Left ventricle myocardium superior (tissue), 1 donor: ENCODE data around the gene EXTL1. TPM values are rescaled to one million over a fixed set of nuclear protein-coding genes. Genes with fewer than 3 reads are reported as not detected.

ENCODE experiments used
- ATAC-seq: fragments of 200-7000 bp; cut with Tn5 transposase; one replicate; pipeline ENCODE4 v1.9.1; 2020; ENCODE audit warnings: mild to moderate bottlenecking, moderate library complexity
- DNase-seq: peaks from one replicate; pipeline ENCODE4 v3.0.0-alpha.2; 2020
- intact Hi-C: fragments of 100-400 bp; cut with micrococcal nuclease; formaldehyde crosslinking; loops from one replicate; pipeline ENCODE4 v1.11.0; 2022
- total RNA-seq: library from RNA; stranded (reverse); fragmentation: NEBNext Ultra II Directional; extraction: Animal tissue kit (Norgen Biotek cat#: 25700); gene quantifications from one replicate; pipeline ENCODE4 v1.2.1, GENCODE V29; 2021
- donor health status: DM: no; HTN: yes; CAD: no; lungs with severe emphysema.

EXTL1 gene
- total RNA-seq, 1 donor from 2014 or later = 15.8 TPM

DNA sequence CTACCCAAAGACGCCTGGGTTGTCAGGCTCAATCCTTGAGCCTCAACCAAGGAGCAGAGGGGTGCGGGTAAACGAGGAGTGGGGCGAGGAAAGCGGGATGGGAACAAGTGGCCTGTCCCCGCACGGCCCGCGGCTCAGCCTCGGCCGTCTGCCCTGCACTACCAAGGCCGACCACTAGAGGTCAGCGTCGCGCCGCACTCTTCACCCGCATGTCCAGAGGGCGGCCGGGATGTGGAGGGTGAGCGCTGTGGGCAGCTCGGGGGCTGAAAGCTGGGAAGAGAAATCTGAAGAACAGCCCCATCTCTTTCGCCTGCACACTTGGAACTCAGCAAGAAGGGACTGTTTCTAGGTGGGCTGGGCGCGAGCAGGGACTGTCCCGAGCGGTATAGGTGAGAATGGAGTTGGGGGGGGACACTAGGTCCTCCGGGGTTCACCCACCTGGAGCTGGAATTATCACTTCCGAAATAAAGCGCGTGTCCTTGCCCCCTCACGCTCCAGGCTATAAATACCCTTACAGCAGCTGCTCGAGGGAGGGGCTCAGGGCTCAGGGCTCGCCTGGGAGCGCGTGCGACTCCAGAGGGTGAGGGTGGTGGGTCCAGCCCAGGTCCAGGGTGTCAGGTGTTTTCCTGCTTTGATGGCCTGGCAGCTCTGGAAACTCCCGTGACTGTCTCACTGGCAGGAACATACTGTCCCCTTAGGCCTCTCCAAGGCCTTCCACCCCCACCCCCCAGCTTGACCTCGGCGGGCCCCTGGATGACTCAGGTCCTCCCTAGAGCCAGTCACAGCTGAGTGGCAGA is 14.6 kb downstream of the EXTL1 start:
- intact Hi-C loops = no loop called here
- DNase-seq = peak; percentile 93
- peak; percentile 81 for ATAC-seq

GRCh38 chr1:26036756-26037281 is 15.2 kb downstream of the EXTL1 start:
- no peak for DNase-seq
- ATAC-seq = no peak
- intact Hi-C loops = no loop called here

- DNase-seq (no peak), ATAC-seq (no peak)
- intact Hi-C loops = no loop called here
These were observed 16.3 kb downstream of the EXTL1 start for GRCh38 chr1:26037904-26038303.

DNA sequence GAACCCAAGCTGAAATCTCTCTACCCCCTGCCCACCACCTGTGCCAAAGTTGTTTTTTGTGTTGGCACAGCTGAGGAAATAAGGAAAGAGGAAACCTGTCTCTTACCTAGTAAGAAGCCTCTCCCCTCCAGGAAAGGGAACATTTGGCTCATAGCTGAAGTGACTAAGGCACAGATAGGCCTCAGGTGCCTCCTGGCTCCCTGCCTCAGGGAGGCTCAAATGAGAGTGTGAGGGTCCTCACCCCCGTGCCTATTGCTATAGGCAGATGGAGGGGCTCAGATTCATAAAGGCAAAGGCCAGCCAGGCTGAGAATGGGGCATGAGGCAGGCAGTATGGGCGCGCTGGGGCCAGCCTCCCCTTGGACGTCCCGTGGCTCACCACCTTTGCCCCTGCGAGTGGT is 16.9 kb downstream of the EXTL1 start:
- intact Hi-C loops = no loop called here
- DNase-seq = no peak

GRCh38 chr1:26038904-26039303 is 17.3 kb downstream of the EXTL1 start:
- ATAC-seq = no peak
- no peak for DNase-seq
- intact Hi-C loops = no loop called here

More for the DNA sequence above, 16.9 kb downstream of the EXTL1 start:
- no peak for ATAC-seq

- intact Hi-C loops = no loop called here
- ATAC-seq (no peak), DNase-seq (no peak)
These were observed 19.8 kb downstream of the EXTL1 start for GRCh38 chr1:26041401-26041800.

DNA sequence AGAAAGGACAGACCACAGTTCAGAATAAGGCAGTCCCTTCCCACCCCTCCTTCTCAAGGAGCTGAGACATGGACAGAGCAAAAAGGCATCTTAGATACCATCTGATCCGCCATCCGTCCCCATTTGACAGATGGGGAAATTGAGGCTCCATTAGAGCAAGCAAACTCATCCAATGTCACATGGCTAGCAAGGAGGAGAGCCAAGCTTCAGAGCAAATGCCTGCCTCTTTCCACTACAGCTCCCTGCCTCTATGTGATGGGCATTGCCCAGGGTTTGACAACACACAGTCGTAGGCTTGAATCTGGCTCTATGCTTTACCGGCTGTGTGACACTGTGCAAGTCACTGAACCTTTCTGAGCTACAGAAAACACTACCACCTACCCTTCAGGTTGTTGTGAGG is 20.4 kb downstream of the EXTL1 start:
- intact Hi-C loops = no loop called here
- DNase-seq (no peak), ATAC-seq (no peak)

GRCh38 chr1:26043765-26044164 is 22.2 kb downstream of the EXTL1 start:
- ATAC-seq (no peak), DNase-seq (no peak)
- intact Hi-C loops = no loop called here

- ATAC-seq = no peak
- DNase-seq = no peak
- intact Hi-C loops = no loop called here
These were observed 22.8 kb downstream of the EXTL1 start for GRCh38 chr1:26044414-26044813.

GRCh38 chr1:26044971-26045721 is 23.6 kb downstream of the EXTL1 start:
- DNase-seq = peak; percentile 61
- ATAC-seq = peak; percentile 57
- intact Hi-C loops = no loop called here

DNA sequence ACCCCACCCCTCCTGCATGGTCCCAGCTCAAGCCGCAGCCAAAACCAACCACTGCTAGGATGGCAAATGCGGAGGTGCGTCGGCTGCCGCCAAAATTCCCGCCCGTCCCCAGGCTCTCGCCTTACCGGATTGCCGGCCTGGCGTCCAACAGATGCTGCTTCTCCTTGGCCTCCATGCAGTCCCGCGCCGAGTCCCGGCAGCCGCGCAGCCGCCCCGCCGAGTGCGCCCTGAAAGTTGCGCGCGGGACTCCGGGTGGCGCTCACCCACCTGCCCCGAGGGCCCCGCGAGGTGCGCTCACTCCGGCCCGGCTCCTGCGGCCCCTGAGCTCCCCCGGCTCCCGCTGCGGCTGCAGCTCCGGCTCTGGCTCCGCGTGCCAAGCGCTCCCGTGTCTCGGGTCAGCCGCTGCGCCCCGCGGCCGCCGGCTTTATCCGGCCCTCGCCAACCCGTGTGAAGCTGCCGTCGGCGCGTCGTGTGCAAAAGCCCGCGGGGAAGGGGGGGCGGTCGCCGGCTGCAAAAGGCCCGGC is 24.2 kb downstream of the EXTL1 start, which contains the start of gene SLC30A2:
Gene SLC30A2, minus strand, starts transcription at position 397 of the 524 bp plus-strand sequence. Its CDS starts 222 bp downstream, at position 175.
- intact Hi-C loops = no loop called here
- ATAC-seq (peak; percentile 25), DNase-seq (no peak)

DNA sequence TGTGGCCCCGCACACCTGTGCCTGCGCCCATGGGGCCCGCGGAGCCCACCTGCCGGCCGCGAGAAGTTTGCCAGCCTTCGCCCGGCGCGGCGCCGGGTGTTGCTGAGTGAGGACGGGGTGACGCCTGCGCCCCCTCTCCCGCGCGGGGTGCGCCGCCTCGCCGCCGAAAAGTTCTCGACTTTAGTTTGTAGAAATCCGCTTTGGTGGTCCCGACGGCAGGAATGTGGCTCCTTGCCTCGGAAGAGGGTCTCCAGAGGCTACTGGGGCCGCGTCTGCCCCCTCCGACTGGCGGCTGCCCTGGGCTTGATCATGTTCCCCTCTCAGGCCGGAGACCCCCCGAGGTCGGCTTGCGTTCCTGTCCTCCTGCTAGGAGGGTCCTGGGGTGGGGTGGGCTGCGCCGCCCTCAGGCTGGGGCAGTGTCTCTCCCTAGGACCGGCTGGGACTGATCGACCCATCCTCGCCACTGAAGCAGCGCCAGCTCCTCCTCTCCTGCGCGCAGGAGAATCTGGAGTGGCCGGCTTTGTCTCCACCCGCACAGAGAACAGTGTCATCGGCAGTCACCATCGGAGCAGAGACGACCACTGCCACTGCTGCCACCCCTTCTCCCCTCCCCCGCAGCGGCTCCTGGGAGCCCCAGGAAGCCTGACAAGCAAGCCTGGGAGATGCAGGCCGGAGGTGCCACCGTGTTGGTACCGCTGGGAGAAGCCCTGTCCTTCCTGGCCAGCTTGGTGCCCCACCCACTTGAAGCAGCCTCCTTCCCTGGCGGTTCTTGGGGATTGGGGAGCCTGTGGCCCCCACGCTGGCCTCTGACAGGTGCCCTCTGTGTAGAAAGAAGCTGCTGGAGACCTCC is 24.9 kb downstream of the EXTL1 start:
- ATAC-seq (no peak), DNase-seq (no peak)
- intact Hi-C loops = no loop called here

GRCh38 chr1:26047278-26047874 is 25.8 kb downstream of the EXTL1 start:
- ATAC-seq = no peak
- intact Hi-C loops = no loop called here

DNA sequence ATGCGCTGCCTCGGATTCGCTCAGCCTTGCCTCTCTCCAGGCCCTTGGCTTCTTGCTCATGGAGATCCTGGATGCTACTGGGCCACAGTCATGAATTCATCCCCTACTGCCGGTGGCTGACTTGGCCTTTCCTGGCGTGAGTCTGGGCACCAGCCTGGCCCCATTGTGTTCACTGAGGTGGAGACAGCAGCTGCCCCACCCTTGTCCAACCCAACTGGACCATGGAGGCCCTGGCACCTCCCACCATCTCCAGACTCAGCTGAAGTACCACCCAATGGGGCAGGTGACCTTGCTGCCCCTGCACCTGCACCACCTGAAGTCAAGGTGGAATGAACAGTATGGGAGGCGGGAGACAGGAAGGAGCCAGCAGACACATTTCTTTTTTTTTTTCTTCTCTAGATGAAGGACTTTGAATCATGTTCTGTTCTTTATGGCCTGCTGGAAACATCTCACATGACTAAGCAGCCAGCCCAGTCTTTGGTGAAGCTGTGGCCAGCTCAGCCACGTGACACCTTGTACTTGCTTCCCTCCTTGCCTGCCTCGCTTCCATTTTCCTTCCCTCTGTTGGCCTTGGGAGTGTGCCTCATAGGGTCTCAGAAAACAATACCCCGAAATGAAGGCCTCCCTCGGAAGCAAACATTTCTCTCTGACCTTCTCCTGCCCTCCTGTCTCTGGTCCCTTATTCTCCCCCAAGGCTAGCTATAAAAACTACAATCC is 28.1 kb downstream of the EXTL1 start:
- DNase-seq = no peak
- peak; percentile 67 for ATAC-seq
- intact Hi-C loops = no loop called here

More at GRCh38 chr1:26047278-26047874, 25.8 kb downstream of the EXTL1 start:
- DNase-seq = no peak

GRCh38 chr1:26050248-26050640 is 28.7 kb downstream of the EXTL1 start:
- DNase-seq (no peak), ATAC-seq (peak; percentile 10)
- intact Hi-C loops = no loop called here

- intact Hi-C loops = no loop called here
- no peak for DNase-seq
- ATAC-seq = no peak
These were observed 32.4 kb downstream of the EXTL1 start for GRCh38 chr1:26053718-26054560.

GRCh38 chr1:26055041-26055440 is 33.5 kb downstream of the EXTL1 start:
- intact Hi-C loops = no loop called here
- DNase-seq (no peak), ATAC-seq (no peak)
